Esophagus muscularis mucosa (tissue), 4 donors: Measurements from ENCODE around the gene SMPD1.

Source experiments
- CTCF ChIP-seq, 3 experiments: fragments of 200-600 bp in 2 of 3; fragments of 450-650 bp in 1 of 3; sonication (generic) in 2 of 3; IDR thresholded peaks; one replicate each; pipeline ENCODE4 v1.5.1; 2017 to 2019; ENCODE audit warnings: antibody characterized with exemption in 3 of 3, mild to moderate bottlenecking in 2 of 3, moderate library complexity in 1 of 3
- EP300 ChIP-seq: sonication (generic); formaldehyde crosslinking; IDR thresholded peaks from one replicate; pipeline ENCODE4 v1.6.1; 2017; ENCODE audit warnings: antibody characterized with exemption
- POLR2AphosphoS5 ChIP-seq, 2 donors: sonication (generic); formaldehyde crosslinking; IDR thresholded peaks; one replicate each; pipeline ENCODE4 v1.6.1; 2017; ENCODE audit warnings: antibody characterized with exemption in 2 of 2

GRCh38 chr11:6401464-6401863, 11.2 kb downstream of the SMPD1 start:
- TF ChIP-seq CTCF (IDR thresholded peaks at IDR 0.05): no peak
- no peak for TF ChIP-seq EP300
- no peak for TF ChIP-seq POLR2AphosphoS5 (IDR thresholded peaks at IDR 0.05)
